Spleen (tissue), 11 donors: ENCODE data around the gene VSIG2. TPM values are rescaled to one million over a fixed set of nuclear protein-coding genes. Genes with fewer than 3 reads are reported as not detected.
A peak's percentile ranks its signal among the peaks of the same experiment; 100 is the strongest.

Experiments
- DNase-seq: peaks from one replicate; pipeline ENCODE4 v3.0.0-alpha.2; 2020
- H3K27ac ChIP-seq, 8 donors: fragments of 200-600 bp; sonication (generic) in 7 of 8; 1 replicate in 4 of 8; 2 replicates in 4 of 8; pipeline versions ENCODE4 v1.5.0 to v1.8.0; 2016 to 2021; ENCODE audit warnings: inconsistent platforms in 4 of 8, mild to moderate bottlenecking in 4 of 8, moderate library complexity in 1 of 8
- H3K27me3 ChIP-seq, 7 donors: fragments of 200-600 bp; sonication (generic) in 6 of 7; replicated peaks in 1 of 7; 1 replicate in 4 of 7; 2 replicates in 3 of 7; pipeline versions ENCODE4 v1.5.0 to v1.8.0; 2016 to 2021; ENCODE audit warnings: inconsistent platforms in 3 of 7, mild to moderate bottlenecking in 1 of 7
- H3K36me3 ChIP-seq, 6 donors: fragments of 200-600 bp; sonication (generic) in 5 of 6; 1 replicate in 4 of 6; 2 replicates in 2 of 6; pipeline versions ENCODE4 v1.5.0 to v1.8.0; 2016 to 2021; ENCODE audit warnings: inconsistent platforms in 2 of 6
- H3K4me1 ChIP-seq, 6 donors: fragments of 200-600 bp; sonication (generic) in 5 of 6; 1 replicate in 3 of 6; 2 replicates in 3 of 6; pipeline versions ENCODE4 v1.5.0 to v1.8.0; 2016 to 2021; ENCODE audit warnings: inconsistent platforms in 3 of 6
- H3K4me3 ChIP-seq, 8 donors: fragments of 200-600 bp; sonication (generic) in 7 of 8; 1 replicate in 4 of 8; 2 replicates in 4 of 8; pipeline versions ENCODE4 v1.5.0 to v1.8.0; 2016 to 2021; ENCODE audit warnings: inconsistent platforms in 4 of 8, mild to moderate bottlenecking in 4 of 8, moderate library complexity in 2 of 8
- H3K9me3 ChIP-seq, 8 donors: fragments of 200-600 bp; sonication (generic) in 7 of 8; 1 replicate in 4 of 8; 2 replicates in 4 of 8; pipeline versions ENCODE4 v1.5.0 to v1.8.0; 2016 to 2021; ENCODE audit warnings: inconsistent platforms in 4 of 8
- POLR2A ChIP-seq, 3 donors: fragments of 450-650 bp; IDR thresholded peaks; one replicate each; pipeline ENCODE4 v1.5.1; 2017; ENCODE audit warnings: antibody characterized with exemption in 3 of 3, mild to moderate bottlenecking in 1 of 3
- POLR2AphosphoS5 ChIP-seq, 3 donors: sonication (generic); formaldehyde crosslinking; IDR thresholded peaks; one replicate each; pipeline ENCODE4 v1.5.1; 2017; ENCODE audit warnings: antibody characterized with exemption in 3 of 3
- WGBS, 5 donors: extraction: QIAGEN DNeasy Blood & Tissue Kit in 3 of 5; methylation state at CpG; one replicate each; pipeline versions ENCODE4 v1.1.5 to v1.1.7; 2013 to 2018; 5-methylcytosine and 5-hydroxymethylcytosine counted together
- intact Hi-C: fragments of 100-400 bp; cut with DNase I; formaldehyde crosslinking; loops from one replicate; pipeline ENCODE4 v1.15.0; 2023; ENCODE audit warnings: low total_unique reads
- polyA plus RNA-seq, 3 donors: library from polyadenylated mRNA; stranded (reverse); fragments of 200-250 nt; gene quantifications; one replicate each; pipeline ENCODE4 v1.2.1, GENCODE V29; 2013
- total RNA-seq, 7 donors: library from RNA; depleted of rRNA in 3 of 7; stranded (reverse); fragments of >200 nt in 3 of 7; fragmentation: NEBNext Ultra II Directional in 4 of 7; extraction: Animal tissue kit (Norgen Biotek cat#: 25700) in 4 of 7; gene quantifications; one replicate each; pipeline versions ENCODE4 v1.1.0 to v1.2.1, GENCODE V29; 2016 to 2021
- TF ChIP-seq, protein P1 (sequence below), 11 experiments: fragments of 200-600 bp in 7 of 11; fragments of 450-650 bp in 4 of 11; sonication (generic) in 4 of 11; IDR thresholded peaks in 8 of 11; conservative IDR thresholded peaks in 3 of 11; 1 replicate in 7 of 11; 2 replicates in 4 of 11; pipeline versions ENCODE4 v1.4.0 to v1.8.0; 2016 to 2021; ENCODE audit warnings: antibody characterized with exemption in 11 of 11, inconsistent platforms in 4 of 11, mild to moderate bottlenecking in 1 of 11
- donor health status: healthy with polysubstance abuse.
- donor health status: DM: no; HTN: no; CAD: no; lungs with moderate emphysema.
- donor health status: DM: no; HTN: no; CAD: no.
- donor health status: Bipolar disorder and iron deficiency.
- donor health status: healthy.
- donor health status: DM: no; HTN: no; CAD: no.
- donor health status: DM: yes; HTN: yes; CAD: no.

VSIG2 gene
- total and polyA plus RNA-seq, 10 donors = 0.43 to 2.1 (median 1.2) TPM; not detected in 3

DNA sequence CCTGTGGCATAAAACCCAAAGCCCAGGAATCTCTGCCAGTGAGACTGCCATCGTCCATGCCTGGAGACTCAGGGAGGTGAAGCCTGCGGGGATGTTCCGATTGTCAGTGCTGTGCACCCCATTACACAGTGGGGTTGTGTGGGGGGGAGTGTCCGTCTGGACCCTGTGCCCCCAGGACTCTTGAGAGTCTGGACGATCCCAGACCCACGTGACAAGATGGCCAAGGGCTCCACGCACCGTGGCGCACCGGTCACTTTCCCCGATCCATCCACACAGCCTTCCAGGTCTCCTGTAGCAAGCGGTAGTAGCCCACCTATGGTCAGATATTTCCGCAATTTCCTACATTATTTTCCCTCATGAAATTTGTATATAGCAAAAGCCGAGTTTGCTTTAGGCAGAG is 33.3 kb downstream of the VSIG2 start:
- H3K27me3 ChIP-seq = peaks cover 0 to 51% (median 15%) of the 10 kb centered on the region in 7 donors
- TF ChIP-seq POLR2AphosphoS5 (IDR thresholded peaks at IDR 0.05) (no peak), POLR2A (IDR thresholded peaks at IDR 0.05) (no peak)
- TF ChIP-seq, protein P1, sequence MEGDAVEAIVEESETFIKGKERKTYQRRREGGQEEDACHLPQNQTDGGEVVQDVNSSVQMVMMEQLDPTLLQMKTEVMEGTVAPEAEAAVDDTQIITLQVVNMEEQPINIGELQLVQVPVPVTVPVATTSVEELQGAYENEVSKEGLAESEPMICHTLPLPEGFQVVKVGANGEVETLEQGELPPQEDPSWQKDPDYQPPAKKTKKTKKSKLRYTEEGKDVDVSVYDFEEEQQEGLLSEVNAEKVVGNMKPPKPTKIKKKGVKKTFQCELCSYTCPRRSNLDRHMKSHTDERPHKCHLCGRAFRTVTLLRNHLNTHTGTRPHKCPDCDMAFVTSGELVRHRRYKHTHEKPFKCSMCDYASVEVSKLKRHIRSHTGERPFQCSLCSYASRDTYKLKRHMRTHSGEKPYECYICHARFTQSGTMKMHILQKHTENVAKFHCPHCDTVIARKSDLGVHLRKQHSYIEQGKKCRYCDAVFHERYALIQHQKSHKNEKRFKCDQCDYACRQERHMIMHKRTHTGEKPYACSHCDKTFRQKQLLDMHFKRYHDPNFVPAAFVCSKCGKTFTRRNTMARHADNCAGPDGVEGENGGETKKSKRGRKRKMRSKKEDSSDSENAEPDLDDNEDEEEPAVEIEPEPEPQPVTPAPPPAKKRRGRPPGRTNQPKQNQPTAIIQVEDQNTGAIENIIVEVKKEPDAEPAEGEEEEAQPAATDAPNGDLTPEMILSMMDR (IDR thresholded peaks at IDR 0.05 in 8 of 11, conservative IDR thresholded peaks at IDR 0.05 in 3 of 11) = no peak
- no peak overlapping the region for H3K27ac ChIP-seq
- no peaks in the 10 kb centered on the region for H3K36me3 ChIP-seq
- WGBS, 5 donors = 65 to 83% (median 70%) methylated on average over 14 of the region's 14 CpGs
- intact Hi-C loops = no loop called here
- no peak for DNase-seq
- no peak overlapping the region for H3K4me3 ChIP-seq
- H3K4me1 ChIP-seq = peaks cover 0 to 21% (median 15%) of the 10 kb centered on the region in 6 donors
- H3K9me3 ChIP-seq = no peaks in the 10 kb centered on the region

DNA sequence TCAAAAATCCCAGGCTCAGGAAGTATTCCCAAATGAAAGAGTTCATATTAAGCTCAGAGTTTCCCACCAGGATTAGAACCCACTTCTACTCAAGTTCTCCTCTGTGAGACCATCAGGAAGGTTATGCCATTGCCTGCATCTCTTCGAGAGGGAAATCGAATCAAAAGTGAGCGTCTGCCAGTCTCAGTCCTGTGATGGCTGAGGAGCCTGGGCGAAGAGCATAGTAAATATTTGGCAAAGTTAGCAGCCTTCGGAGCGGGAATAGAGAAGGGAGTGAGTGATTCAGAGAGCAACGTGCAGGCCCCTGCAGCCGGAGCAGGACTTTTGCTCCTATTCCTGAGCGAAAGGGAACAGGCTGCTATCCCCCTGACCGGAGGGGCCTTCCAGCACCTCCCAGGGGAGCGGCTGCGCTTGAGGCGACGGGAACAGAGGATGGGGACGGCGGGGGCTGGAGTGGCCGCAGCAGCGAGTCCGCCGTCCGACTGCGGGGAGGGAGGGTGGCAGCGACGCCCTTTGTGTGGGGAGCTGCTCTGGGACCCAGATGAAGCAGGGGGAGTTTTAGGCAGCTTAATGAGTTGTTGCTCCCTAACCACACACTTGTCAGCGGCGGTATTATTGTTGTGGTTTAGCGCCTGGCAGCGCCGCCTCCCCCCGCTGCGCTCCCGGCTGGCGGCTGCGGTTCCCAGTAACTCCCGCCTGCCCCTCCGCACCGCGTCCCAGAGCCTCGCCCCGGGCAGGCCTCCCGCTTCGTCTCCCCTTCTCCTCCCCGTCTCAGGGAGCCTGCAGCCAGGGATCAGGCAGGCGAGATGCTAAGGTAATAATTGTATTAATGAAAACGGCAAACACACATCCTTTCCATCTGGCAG is 34.0 kb downstream of the VSIG2 start:
- DNase-seq = peak; percentile 74
- peak overlapping the region; percentile 1 to 61 (median 28) for H3K4me3 ChIP-seq
- intact Hi-C loops = no loop called here
- peaks cover 0 to 51% (median 15%) of the 10 kb centered on the region in 7 donors for H3K27me3 ChIP-seq
- H3K9me3 ChIP-seq = no peaks in the 10 kb centered on the region
- TF ChIP-seq, protein P1 (IDR thresholded peaks at IDR 0.05 in 8 of 11, conservative IDR thresholded peaks at IDR 0.05 in 3 of 11) = no peak
- TF ChIP-seq POLR2A (IDR thresholded peaks at IDR 0.05) = no peak
- peak in 1 of 3 donors; percentile 9 for TF ChIP-seq POLR2AphosphoS5 (IDR thresholded peaks at IDR 0.05)
- H3K27ac ChIP-seq = peak overlapping the region in 3 of 8 donors; percentile 11 to 36 (median 11)
- WGBS, 5 donors = 1 to 2% (median 1%) methylated on average over 29 to 45 of the region's 45 CpGs
- H3K4me1 ChIP-seq = peaks cover 0 to 21% (median 15%) of the 10 kb centered on the region in 6 donors
- no peaks in the 10 kb centered on the region for H3K36me3 ChIP-seq

DNA sequence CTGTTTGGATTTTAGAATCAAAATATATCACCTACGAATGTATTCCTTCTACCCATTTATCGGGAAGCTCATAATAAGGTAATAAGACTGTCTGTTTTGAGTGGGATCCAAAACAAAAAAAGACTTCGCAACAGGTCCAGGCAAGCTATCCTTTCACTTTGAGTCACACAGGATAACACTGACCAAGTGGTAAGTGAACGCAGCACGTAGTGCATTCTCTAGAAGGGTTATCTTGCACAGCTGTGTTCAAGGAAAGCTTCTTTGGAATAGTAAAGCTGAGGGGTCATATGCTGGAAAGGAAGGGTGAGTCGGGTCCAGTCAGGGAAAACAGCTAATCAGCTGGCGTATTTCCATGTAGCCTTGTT is 34.7 kb downstream of the VSIG2 start:
- Histone ChIP-seq H3K27ac (peak overlapping the region in 3 of 8 donors; percentile 11 to 36 (median 11)), H3K4me1 (peaks cover 0 to 21% (median 15%) of the 10 kb centered on the region in 6 donors), H3K9me3 (no peaks in the 10 kb centered on the region), H3K36me3 (no peaks in the 10 kb centered on the region), H3K4me3 (peak overlapping the region in 5 of 8 donors; percentile 24 to 61 (median 36)), H3K27me3 (peaks cover 0 to 50% (median 15%) of the 10 kb centered on the region in 7 donors)
- DNase-seq = no peak
- TF ChIP-seq POLR2AphosphoS5 (IDR thresholded peaks at IDR 0.05) (no peak), POLR2A (IDR thresholded peaks at IDR 0.05) (no peak)
- TF ChIP-seq, protein P1 (IDR thresholded peaks at IDR 0.05 in 8 of 11, conservative IDR thresholded peaks at IDR 0.05 in 3 of 11) = no peak
- WGBS, 5 donors = 35 to 61% (median 53%) methylated on average over 7 of the region's 7 CpGs
- intact Hi-C loops = no loop called here

DNA sequence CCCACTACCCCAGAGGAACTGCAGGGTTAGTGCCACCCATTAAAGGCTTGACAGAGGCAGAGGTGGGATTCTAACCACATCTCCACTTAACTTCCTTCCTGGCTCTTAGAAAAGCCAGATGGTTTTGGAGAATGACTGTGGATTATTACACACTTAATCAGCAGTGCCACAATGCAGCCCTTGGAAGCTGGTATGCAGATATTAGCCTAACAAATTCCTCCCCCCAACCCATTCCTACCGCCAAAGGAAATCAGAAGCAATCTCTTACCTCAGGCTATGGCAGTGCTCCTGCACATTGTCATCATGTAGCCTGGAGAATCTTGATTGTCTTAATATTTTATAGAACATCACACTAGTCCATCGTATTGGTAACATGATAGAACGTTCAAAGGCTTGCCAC is 35.5 kb downstream of the VSIG2 start:
- H3K4me3 ChIP-seq = no peak overlapping the region
- WGBS, 5 donors = 27 to 50% (median 38%) methylated on average over 3 of the region's 3 CpGs
- H3K27ac ChIP-seq = no peak overlapping the region
- TF ChIP-seq, protein P1 (IDR thresholded peaks at IDR 0.05 in 8 of 11, conservative IDR thresholded peaks at IDR 0.05 in 3 of 11) = no peak
- TF ChIP-seq POLR2AphosphoS5 (IDR thresholded peaks at IDR 0.05) = no peak
- TF ChIP-seq POLR2A (IDR thresholded peaks at IDR 0.05) = no peak
- intact Hi-C loops = no loop called here
- no peak for DNase-seq
- no peaks in the 10 kb centered on the region for H3K36me3 ChIP-seq
- no peaks in the 10 kb centered on the region for H3K9me3 ChIP-seq
- peaks cover 0 to 21% (median 15%) of the 10 kb centered on the region in 6 donors for H3K4me1 ChIP-seq
- H3K27me3 ChIP-seq = peaks cover 0 to 44% (median 15%) of the 10 kb centered on the region in 7 donors
